GM12891 (cell line): ENCODE measurements around the gene RAB30.

Source experiments
- PAX5 ChIP-seq: IDR thresholded peaks from 2 replicates; pipeline ENCODE4 v1.6.1; 2011; ENCODE audit warnings: low read length, moderate library complexity, mild to moderate bottlenecking; ENCODE audit not compliant: insufficient read depth, severe bottlenecking
- POLR2A ChIP-seq: IDR thresholded peaks from 2 replicates; pipeline ENCODE4 v1.6.1; 2011; ENCODE audit warnings: low read depth, low read length, control low read depth
- POLR2AphosphoS5 ChIP-seq: IDR thresholded peaks from 2 replicates; pipeline ENCODE4 v1.6.1; 2011; ENCODE audit warnings: low read depth, low read length, control low read depth
- POU2F2 ChIP-seq: IDR thresholded peaks from 2 replicates; pipeline ENCODE4 v1.6.1; 2011; ENCODE audit warnings: low read depth, mild to moderate bottlenecking, control low read depth, low read length, moderate library complexity
- SPI1 ChIP-seq: IDR thresholded peaks from 2 replicates; pipeline ENCODE4 v1.6.1; 2011; ENCODE audit warnings: low read depth, low read length, control low read depth
- TAF1 ChIP-seq: IDR thresholded peaks from 2 replicates; pipeline ENCODE4 v1.6.1; 2011; ENCODE audit warnings: low read depth, low read length, control low read depth

- no peak for TF ChIP-seq POLR2A
- no peak for TF ChIP-seq TAF1
- TF ChIP-seq PAX5, result no peak
- TF ChIP-seq SPI1, result no peak
- TF ChIP-seq POLR2AphosphoS5, result no peak
- no peak for TF ChIP-seq POU2F2
These were observed 43.9 kb downstream of the RAB30 start for GRCh38 chr11:83027794-83028193.
